GM10266 (cell line): ENCODE measurements around the gene MAGI2.

Experiments
- DNase-seq: peaks from one replicate; pipeline ENCODE4 v3.0.0; 2012; ENCODE audit errors: extremely low spot score
- TF ChIP-seq, protein P1 (sequence below): IDR thresholded peaks from 2 replicates; pipeline ENCODE4 v1.5.1; 2012; ENCODE audit warnings: mild to moderate bottlenecking, low read depth; ENCODE audit not compliant: control insufficient read depth, insufficient read depth; ENCODE audit errors: missing control alignments

The MAGI2 gene

GRCh38 chr7:78683566-78683965, 769.9 kb downstream of the MAGI2 start:
- TF ChIP-seq, protein P1, sequence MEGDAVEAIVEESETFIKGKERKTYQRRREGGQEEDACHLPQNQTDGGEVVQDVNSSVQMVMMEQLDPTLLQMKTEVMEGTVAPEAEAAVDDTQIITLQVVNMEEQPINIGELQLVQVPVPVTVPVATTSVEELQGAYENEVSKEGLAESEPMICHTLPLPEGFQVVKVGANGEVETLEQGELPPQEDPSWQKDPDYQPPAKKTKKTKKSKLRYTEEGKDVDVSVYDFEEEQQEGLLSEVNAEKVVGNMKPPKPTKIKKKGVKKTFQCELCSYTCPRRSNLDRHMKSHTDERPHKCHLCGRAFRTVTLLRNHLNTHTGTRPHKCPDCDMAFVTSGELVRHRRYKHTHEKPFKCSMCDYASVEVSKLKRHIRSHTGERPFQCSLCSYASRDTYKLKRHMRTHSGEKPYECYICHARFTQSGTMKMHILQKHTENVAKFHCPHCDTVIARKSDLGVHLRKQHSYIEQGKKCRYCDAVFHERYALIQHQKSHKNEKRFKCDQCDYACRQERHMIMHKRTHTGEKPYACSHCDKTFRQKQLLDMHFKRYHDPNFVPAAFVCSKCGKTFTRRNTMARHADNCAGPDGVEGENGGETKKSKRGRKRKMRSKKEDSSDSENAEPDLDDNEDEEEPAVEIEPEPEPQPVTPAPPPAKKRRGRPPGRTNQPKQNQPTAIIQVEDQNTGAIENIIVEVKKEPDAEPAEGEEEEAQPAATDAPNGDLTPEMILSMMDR = no peak
- no peak for DNase-seq

DNA sequence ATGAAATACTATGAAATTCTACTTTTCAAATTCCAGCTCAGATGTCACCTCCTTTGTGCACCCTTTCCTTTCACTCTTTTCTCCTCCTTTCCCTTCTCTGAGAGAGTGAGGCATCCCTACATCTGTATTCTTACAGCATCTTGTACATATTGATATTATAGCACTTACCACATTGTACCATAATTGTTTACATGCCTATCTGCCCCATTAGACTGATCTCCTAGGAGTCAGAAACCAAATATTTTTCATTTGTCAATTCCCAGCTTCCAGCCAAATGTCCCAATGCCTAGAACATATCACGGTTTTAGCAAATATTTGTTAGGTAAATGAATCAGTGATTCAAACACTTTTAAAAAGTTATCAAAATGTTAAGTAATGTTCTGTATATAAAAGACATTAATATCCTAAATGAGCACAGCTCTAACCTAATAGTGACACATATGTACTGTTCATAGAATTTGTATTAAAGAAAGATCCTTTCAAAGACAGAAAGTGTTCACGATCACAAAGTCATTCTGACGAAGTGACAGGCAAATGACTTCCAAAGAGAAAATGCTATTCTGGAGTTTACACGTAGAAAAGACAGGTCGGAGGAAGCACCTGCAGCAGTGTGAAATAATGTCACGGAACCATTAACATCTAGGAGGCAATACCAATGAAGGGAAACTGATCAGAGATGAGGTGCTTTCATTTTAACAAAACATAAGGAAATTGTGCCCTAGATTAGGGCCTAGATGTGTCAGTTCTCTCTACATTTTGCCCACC, 774.2 kb downstream of the MAGI2 start:
- DNase-seq = no peak
- TF ChIP-seq, protein P1 = no peak

DNA sequence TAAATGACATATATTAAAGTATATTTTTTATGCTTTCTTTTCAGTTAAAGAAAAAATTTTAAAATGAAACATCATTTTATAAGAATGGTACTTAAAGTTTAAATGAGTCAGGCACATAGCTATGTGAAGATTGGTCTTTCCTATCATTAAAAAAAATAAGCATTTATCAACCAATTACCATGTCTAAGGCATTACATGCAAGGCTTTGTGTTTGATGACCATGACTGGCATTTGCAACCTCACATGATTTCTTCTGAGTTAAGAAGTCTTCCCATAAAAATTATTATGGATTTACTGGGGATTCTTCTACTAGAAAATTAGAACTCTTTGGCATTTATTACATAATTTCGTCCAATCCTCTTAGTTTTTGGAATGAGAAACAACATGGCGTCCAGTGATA, 776.1 kb downstream of the MAGI2 start:
- no peak for DNase-seq
- TF ChIP-seq, protein P1 = no peak

DNA sequence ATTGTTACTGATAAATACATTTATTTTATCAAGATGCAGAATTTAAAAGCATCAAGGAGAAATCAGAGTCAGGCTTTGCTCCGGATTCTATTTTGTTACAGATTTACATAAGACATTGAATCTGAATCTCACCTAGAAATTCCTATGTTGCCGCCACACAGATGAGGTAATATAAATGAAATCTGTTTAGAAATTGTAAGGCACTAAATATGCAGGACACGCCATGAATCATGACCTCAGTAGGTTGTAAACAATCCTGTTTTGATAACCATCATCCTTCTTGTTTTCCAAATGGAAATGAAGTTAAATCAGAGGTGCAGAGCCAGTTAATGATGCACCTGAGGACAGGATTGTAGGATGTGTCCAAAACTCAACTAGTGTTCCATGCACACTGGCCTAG, 778.0 kb downstream of the MAGI2 start:
- TF ChIP-seq, protein P1 = no peak
- DNase-seq = no peak

DNA sequence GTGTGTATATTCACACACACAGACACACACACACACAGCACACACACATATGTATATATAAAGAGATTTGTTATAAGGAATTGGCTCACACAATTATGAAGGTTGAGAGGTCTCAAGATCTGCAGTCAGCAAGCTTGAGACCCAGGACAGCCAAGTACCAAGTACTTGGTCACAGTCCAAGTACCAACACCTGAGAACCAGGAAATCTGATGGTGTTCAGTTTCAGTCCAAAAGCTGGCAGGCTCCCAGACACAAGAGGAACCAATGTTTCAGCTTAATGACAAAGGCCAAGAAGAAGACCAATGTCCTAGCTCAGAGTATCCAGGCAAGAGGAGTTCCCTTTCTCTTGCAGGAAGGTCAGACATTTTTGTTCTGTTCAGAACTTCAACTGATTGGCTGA, 780.2 kb downstream of the MAGI2 start:
- no peak for DNase-seq
- TF ChIP-seq, protein P1 = no peak

- no peak for DNase-seq
- TF ChIP-seq, protein P1 = no peak
Measured at GRCh38 chr7:78662939-78663338, 790.5 kb downstream of the MAGI2 start.

DNA sequence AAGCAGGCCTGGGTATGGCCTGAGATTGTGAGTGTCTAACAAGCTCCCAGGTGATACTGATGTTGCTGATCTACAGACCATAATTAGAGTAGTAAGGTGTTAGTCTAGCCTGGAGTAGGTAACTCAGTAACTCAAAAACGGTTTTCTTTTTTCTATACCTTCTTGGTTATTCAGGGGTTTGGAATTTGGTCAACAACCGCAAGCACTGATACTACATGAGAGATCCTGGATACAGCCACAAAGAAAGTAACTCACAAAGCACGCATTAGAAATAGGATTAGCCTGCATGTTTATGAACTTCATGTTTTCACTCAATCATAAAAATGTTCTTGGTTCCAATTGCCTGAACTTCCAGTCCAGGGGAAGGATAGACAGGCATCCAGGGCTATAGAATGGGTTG, 803.5 kb downstream of the MAGI2 start:
- no peak for DNase-seq
- TF ChIP-seq, protein P1 = no peak
